Hepatocyte (in vitro differentiated cells): ENCODE data around the gene MYOF.

ENCODE experiments used
- EZH2 ChIP-seq: fragments of 200-600 bp; sonication (generic); IDR thresholded peaks from 2 replicates; pipeline ENCODE4 v1.6.1; 2016; ENCODE audit warnings: antibody characterized with exemption, mild to moderate bottlenecking, borderline replicate concordance
- EZH2phosphoT487 ChIP-seq: fragments of 200-600 bp; sonication (generic); IDR thresholded peaks from one replicate; pipeline ENCODE4 v1.6.1; 2018; ENCODE audit warnings: antibody characterized with exemption, mild to moderate bottlenecking, low read depth, moderate library complexity; ENCODE audit not compliant: unreplicated experiment, severe bottlenecking
- TF ChIP-seq, protein P1 (sequence below): fragments of 200-600 bp; sonication (generic); IDR thresholded peaks from 2 replicates; pipeline ENCODE4 v1.5.1; 2016; ENCODE audit warnings: antibody characterized with exemption, mild to moderate bottlenecking; ENCODE audit not compliant: poor library complexity

- TF ChIP-seq, protein P1, sequence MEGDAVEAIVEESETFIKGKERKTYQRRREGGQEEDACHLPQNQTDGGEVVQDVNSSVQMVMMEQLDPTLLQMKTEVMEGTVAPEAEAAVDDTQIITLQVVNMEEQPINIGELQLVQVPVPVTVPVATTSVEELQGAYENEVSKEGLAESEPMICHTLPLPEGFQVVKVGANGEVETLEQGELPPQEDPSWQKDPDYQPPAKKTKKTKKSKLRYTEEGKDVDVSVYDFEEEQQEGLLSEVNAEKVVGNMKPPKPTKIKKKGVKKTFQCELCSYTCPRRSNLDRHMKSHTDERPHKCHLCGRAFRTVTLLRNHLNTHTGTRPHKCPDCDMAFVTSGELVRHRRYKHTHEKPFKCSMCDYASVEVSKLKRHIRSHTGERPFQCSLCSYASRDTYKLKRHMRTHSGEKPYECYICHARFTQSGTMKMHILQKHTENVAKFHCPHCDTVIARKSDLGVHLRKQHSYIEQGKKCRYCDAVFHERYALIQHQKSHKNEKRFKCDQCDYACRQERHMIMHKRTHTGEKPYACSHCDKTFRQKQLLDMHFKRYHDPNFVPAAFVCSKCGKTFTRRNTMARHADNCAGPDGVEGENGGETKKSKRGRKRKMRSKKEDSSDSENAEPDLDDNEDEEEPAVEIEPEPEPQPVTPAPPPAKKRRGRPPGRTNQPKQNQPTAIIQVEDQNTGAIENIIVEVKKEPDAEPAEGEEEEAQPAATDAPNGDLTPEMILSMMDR, result no peak
- TF ChIP-seq EZH2 (no peak), EZH2phosphoT487 (no peak)
These were observed 98.1 kb downstream of the MYOF start for GRCh38 chr10:93384006-93384405.
